Measurements from ENCODE around the gene MARCKSL1. TPM values are rescaled to one million over a fixed set of nuclear protein-coding genes. Genes with fewer than 3 reads are reported as not detected.

MARCKSL1 gene
- total RNA-seq, 2 experiments from 2014 or later, result 120 to 288 TPM

DNA sequence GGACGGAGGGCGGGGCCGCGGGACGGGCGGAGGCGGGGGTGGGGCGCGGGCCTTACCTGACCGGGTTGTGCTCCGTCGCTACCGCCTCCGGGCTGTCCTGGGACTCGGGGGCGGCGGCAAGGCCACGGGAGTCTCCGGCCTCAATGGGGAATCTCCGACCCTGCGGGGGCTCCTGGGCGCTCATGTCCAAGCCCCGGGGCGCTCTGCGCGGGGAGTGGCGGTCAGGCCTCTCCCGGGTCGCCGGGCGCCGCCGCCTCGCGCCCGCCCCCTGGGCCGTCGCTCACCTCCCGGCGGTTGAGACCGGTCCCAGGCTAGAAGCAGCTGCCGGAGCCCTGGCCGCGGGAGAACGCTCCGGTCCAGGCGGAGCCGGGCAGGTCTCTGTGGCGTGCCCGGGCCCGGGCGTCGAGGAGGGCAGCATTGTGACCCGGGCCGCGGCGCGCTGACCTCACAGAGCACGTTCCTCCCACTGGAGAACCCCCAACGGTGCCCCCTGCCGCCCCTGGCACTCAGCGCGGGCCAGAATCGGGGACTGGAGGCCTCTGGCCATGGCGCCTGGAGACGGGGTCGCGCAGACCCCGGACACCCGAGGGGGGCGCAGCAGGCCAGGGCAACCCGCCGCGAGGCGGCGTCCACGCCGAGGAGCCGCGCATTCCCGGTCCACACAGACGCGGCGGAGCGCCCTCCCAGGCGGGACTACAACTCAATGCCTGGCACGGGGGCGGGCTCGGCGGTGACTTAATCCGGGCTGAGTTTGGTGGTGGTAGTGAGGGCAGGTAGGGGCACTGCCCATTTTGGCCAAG lies 25.8 kb upstream of the MARCKSL1 start:
- Histone ChIP-seq H4K20me1 (ENCODE audit: insufficient read depth, low read length) (no peaks in the 10 kb centered on the region), H3K4me2 (ENCODE audit: low read length) (no peak overlapping the region), H3K4me1 (ENCODE audit: insufficient read depth, low read length, poor library complexity, severe bottlenecking) (peaks cover 15% of the 10 kb centered on the region), H2AFZ (ENCODE audit: low read length) (no peak overlapping the region), H3K9me3 (ENCODE audit: low read length) (no peaks in the 10 kb centered on the region), H3K9me2 (ENCODE audit: insufficient read depth, low read length) (no peaks in the 10 kb centered on the region), H3K79me2 (ENCODE audit: insufficient read depth, low read depth, low read length) (no peaks in the 10 kb centered on the region), H3K27ac (ENCODE audit: low read depth, low read length, poor library complexity, severe bottlenecking) (no peak overlapping the region), H3K4me3 (ENCODE audit: low read depth, low read length, poor library complexity, severe bottlenecking) (no peak overlapping the region), H3K36me3 (ENCODE audit: insufficient read depth, low read length) (no peaks in the 10 kb centered on the region)
- no TSS peak for BruUV-seq (replicated peaks)
- CTCF ChIA-PET (ENCODE audit: unreplicated experiment), result no interaction called here
- POLR2A ChIA-PET, result no interaction called here
- no peak for DNase-seq (ENCODE audit: low spot score)
- intact Hi-C loops (cut with micrococcal nuclease; ENCODE audit: unreplicated experiment), result no loop called here
- TF ChIP-seq, protein P1, sequence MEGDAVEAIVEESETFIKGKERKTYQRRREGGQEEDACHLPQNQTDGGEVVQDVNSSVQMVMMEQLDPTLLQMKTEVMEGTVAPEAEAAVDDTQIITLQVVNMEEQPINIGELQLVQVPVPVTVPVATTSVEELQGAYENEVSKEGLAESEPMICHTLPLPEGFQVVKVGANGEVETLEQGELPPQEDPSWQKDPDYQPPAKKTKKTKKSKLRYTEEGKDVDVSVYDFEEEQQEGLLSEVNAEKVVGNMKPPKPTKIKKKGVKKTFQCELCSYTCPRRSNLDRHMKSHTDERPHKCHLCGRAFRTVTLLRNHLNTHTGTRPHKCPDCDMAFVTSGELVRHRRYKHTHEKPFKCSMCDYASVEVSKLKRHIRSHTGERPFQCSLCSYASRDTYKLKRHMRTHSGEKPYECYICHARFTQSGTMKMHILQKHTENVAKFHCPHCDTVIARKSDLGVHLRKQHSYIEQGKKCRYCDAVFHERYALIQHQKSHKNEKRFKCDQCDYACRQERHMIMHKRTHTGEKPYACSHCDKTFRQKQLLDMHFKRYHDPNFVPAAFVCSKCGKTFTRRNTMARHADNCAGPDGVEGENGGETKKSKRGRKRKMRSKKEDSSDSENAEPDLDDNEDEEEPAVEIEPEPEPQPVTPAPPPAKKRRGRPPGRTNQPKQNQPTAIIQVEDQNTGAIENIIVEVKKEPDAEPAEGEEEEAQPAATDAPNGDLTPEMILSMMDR (conservative IDR thresholded peaks at IDR 0.05; ENCODE audit: low read length), result no peak
- TF ChIP-seq EZH2phosphoT487 (IDR thresholded peaks at IDR 0.05; ENCODE audit: borderline replicate concordance, low read depth, low read length), result no peak

DNA sequence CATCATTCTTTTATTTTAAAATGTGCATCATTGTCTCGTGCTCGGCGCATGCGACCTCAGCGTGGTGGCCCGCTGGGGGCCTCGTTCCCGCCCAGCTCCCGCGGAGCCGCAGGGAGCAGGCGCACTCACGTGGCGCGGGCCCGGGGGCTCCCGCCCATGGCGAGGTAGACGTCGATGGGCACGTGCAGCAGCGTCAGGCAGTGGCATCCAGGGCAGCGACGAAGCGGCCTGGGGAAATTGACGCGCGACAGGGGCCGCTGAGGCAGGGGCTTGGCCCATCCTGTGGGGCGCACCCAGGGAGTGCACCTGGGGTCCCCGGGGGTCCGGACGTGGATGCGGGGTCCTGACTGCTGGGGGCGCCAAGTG lies 25.3 kb upstream of the MARCKSL1 start:
- no peaks in the 10 kb centered on the region for H3K36me3 ChIP-seq (ENCODE audit: insufficient read depth, low read length)
- H3K4me1 ChIP-seq (ENCODE audit: insufficient read depth, low read length, poor library complexity, severe bottlenecking), result peaks cover 15% of the 10 kb centered on the region
- H2AFZ ChIP-seq (ENCODE audit: low read length), result no peak overlapping the region
- POLR2A ChIA-PET, result no interaction called here
- H3K4me2 ChIP-seq (ENCODE audit: low read length), result no peak overlapping the region
- H3K9me3 ChIP-seq (ENCODE audit: low read length), result no peaks in the 10 kb centered on the region
- intact Hi-C loops (cut with micrococcal nuclease; ENCODE audit: unreplicated experiment), result no loop called here
- TF ChIP-seq, protein P1 (conservative IDR thresholded peaks at IDR 0.05; ENCODE audit: low read length), result no peak
- TF ChIP-seq EZH2phosphoT487 (IDR thresholded peaks at IDR 0.05; ENCODE audit: borderline replicate concordance, low read depth, low read length), result no peak
- no peaks in the 10 kb centered on the region for H3K79me2 ChIP-seq (ENCODE audit: insufficient read depth, low read depth, low read length)
- no peaks in the 10 kb centered on the region for H3K9me2 ChIP-seq (ENCODE audit: insufficient read depth, low read length)
- DNase-seq (ENCODE audit: low spot score), result no peak
- no TSS peak for BruUV-seq (replicated peaks)
- H3K4me3 ChIP-seq (ENCODE audit: low read depth, low read length, poor library complexity, severe bottlenecking), result no peak overlapping the region
- CTCF ChIA-PET (ENCODE audit: unreplicated experiment), result no interaction called here
- H3K27ac ChIP-seq (ENCODE audit: low read depth, low read length, poor library complexity, severe bottlenecking), result no peak overlapping the region
- no peaks in the 10 kb centered on the region for H4K20me1 ChIP-seq (ENCODE audit: insufficient read depth, low read length)

DNA sequence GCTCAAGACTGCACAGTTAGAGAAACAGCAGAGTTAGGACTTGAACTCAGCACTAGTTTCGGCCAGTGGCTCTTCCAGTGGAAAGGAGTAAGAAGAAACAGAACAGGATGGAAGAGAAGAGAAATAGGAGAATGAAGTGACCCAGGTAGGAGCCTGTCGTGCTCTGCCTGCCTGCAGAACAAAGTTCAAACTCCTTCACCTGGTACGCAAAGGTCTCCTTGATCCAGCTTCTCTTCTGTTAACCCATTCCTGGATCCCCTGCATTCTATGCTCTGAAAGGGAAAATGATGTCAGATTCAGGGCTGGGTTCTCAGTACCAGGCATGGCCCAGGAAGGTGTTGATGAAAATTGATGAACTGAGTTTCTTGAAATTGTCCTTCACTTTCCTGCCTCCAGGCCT lies 22.4 kb upstream of the MARCKSL1 start:
- ChIA-PET CTCF (ENCODE audit: unreplicated experiment) (interaction anchor here (0.6 kb wide), 1 partner anchor 21 kb away, joined by 12 read pairs; no protein-coding TSS in a partner anchor), POLR2A (no interaction called here)
- intact Hi-C loops (cut with micrococcal nuclease; ENCODE audit: unreplicated experiment), result no loop called here
- Histone ChIP-seq H2AFZ (ENCODE audit: low read length) (no peak overlapping the region), H3K27ac (ENCODE audit: low read depth, low read length, poor library complexity, severe bottlenecking) (no peak overlapping the region), H3K79me2 (ENCODE audit: insufficient read depth, low read depth, low read length) (no peaks in the 10 kb centered on the region), H3K4me3 (ENCODE audit: low read depth, low read length, poor library complexity, severe bottlenecking) (no peak overlapping the region), H3K4me2 (ENCODE audit: low read length) (no peak overlapping the region), H3K9me2 (ENCODE audit: insufficient read depth, low read length) (no peaks in the 10 kb centered on the region), H3K4me1 (ENCODE audit: insufficient read depth, low read length, poor library complexity, severe bottlenecking) (peaks cover 21% of the 10 kb centered on the region), H3K36me3 (ENCODE audit: insufficient read depth, low read length) (no peaks in the 10 kb centered on the region), H4K20me1 (ENCODE audit: insufficient read depth, low read length) (no peaks in the 10 kb centered on the region), H3K9me3 (ENCODE audit: low read length) (no peaks in the 10 kb centered on the region)
- no peak for DNase-seq (ENCODE audit: low spot score)
- no TSS peak for BruUV-seq (replicated peaks)
- TF ChIP-seq, protein P1 (conservative IDR thresholded peaks at IDR 0.05; ENCODE audit: low read length), result no peak
- TF ChIP-seq EZH2phosphoT487 (IDR thresholded peaks at IDR 0.05; ENCODE audit: borderline replicate concordance, low read depth, low read length), result no peak
